ENCODE results near the gene NUFIP1.

GRCh38 chr13:44930280-44930679, 59.0 kb downstream of the NUFIP1 start:
- no peak for TF ChIP-seq CTCF (conservative IDR thresholded peaks at IDR 0.05; ENCODE audit: low read length)
- no peak for TF ChIP-seq EZH2phosphoT487 (IDR thresholded peaks at IDR 0.05; ENCODE audit: borderline replicate concordance)
